H1 (cell line): ENCODE measurements around the gene SLC25A34. TPM values are rescaled to one million over a fixed set of nuclear protein-coding genes. Genes with fewer than 3 reads are reported as not detected.

ENCODE experiments used
- CTCF ChIA-PET: fragments of 300-600 bp; sonication (Branson Sonifier 250); formaldehyde crosslinking; loops from one replicate; lab custom pipeline; 2021; ENCODE audit not compliant: partially characterized antibody; lab: Charles Lee
- POLR2A ChIA-PET: fragments of 300-600 bp; sonication (Branson Sonifier 250); formaldehyde crosslinking; loops from one replicate; lab custom pipeline; 2021; ENCODE audit warnings: inconsistent platforms; ENCODE audit not compliant: partially characterized antibody; lab: Charles Lee
- DNase-seq, 2 experiments: peaks; one replicate each; pipeline versions ENCODE4 v3.0.0 to v3.0.0-alpha.2; 2010 to 2022; ENCODE audit warnings: low spot score in 2 of 2, low read depth in 1 of 2, mixed read lengths in 1 of 2
- FAIRE-seq: peaks from 2 replicates; lab custom pipeline; 2011; peaks lifted over from hg19 to GRCh38; lab: Jason Lieb, UNC
- H2AFZ ChIP-seq: 2 replicates; pipeline ENCODE4 v1.8.1; 2012; ENCODE audit warnings: low read length, inconsistent platforms
- H2AK5ac ChIP-seq: 2 replicates; pipeline ENCODE4 v1.6.1; 2013; ENCODE audit warnings: low read depth, low read length
- H2BK120ac ChIP-seq: replicated peaks from 2 replicates; pipeline ENCODE3; 2013; ENCODE audit warnings: low read depth, low read length, inconsistent platforms
- H2BK12ac ChIP-seq: 2 replicates; pipeline ENCODE4 v1.6.1; 2013; ENCODE audit warnings: low read depth, low read length
- H2BK15ac ChIP-seq: 2 replicates; pipeline ENCODE4 v1.6.1; 2013; ENCODE audit warnings: low read length
- H2BK20ac ChIP-seq: 2 replicates; pipeline ENCODE4 v1.6.1; 2013; ENCODE audit warnings: low read length
- H2BK5ac ChIP-seq: 2 replicates; pipeline ENCODE4 v1.6.1; 2013; ENCODE audit warnings: low read depth, low read length
- H3K14ac ChIP-seq: 2 replicates; pipeline ENCODE4 v1.6.1; 2013; ENCODE audit warnings: inconsistent platforms; ENCODE audit not compliant: insufficient read length
- H3K18ac ChIP-seq: 2 replicates; pipeline ENCODE4 v1.6.1; 2013; ENCODE audit warnings: low read length; ENCODE audit errors: extremely low read depth
- H3K23ac ChIP-seq: 2 replicates; pipeline ENCODE4 v1.6.1; 2013; ENCODE audit warnings: inconsistent platforms; ENCODE audit not compliant: insufficient read length
- H3K23me2 ChIP-seq: 2 replicates; pipeline ENCODE4 v1.6.1; 2013; ENCODE audit warnings: low read depth, low read length
- H3K27ac ChIP-seq: 2 replicates; pipeline ENCODE4 v1.6.1; 2011; ENCODE audit warnings: low read depth, low read length, inconsistent platforms
- H3K27me3 ChIP-seq, 4 experiments: replicated peaks in 1 of 4; 1 replicate in 1 of 4; 2 replicates in 3 of 4; pipeline versions ENCODE4 v1.6.1 to v1.8.1; 2011 to 2013; ENCODE audit warnings: low read length in 3 of 4, mild to moderate bottlenecking in 3 of 4, inconsistent platforms in 2 of 4, mixed read lengths in 2 of 4, moderate library complexity in 1 of 4; ENCODE audit not compliant: control insufficient read depth in 3 of 4, insufficient read depth in 3 of 4; ENCODE audit errors: extremely low read depth in 1 of 4
- H3K36me3 ChIP-seq, 4 experiments: 2 replicates each; pipeline versions ENCODE4 v1.6.1 to v1.8.1; 2011 to 2013; ENCODE audit warnings: mild to moderate bottlenecking in 4 of 4, low read length in 3 of 4, moderate library complexity in 2 of 4, control low read depth in 1 of 4, inconsistent platforms in 1 of 4; ENCODE audit not compliant: insufficient read depth in 4 of 4, control insufficient read depth in 2 of 4
- H3K4ac ChIP-seq: replicated peaks from 2 replicates; pipeline ENCODE3; 2013; ENCODE audit warnings: low read length, low read depth, mixed read lengths, inconsistent platforms; ENCODE audit not compliant: insufficient read length
- H3K4me1 ChIP-seq, 4 experiments: replicated peaks in 1 of 4; 1 replicate in 1 of 4; 2 replicates in 3 of 4; pipeline versions ENCODE4 v1.6.1 to v1.8.1; 2011 to 2013; ENCODE audit warnings: low read length in 3 of 4, inconsistent platforms in 2 of 4, mixed read lengths in 1 of 4; ENCODE audit not compliant: insufficient read depth in 4 of 4, control insufficient read depth in 3 of 4
- H3K4me2 ChIP-seq, 2 experiments: 2 replicates each; pipeline versions ENCODE4 v1.6.1 to v1.8.1; 2011 to 2013; ENCODE audit warnings: low read depth in 2 of 2, low read length in 2 of 2, control low read depth in 1 of 2, inconsistent platforms in 1 of 2, mild to moderate bottlenecking in 1 of 2; ENCODE audit not compliant: insufficient read depth in 1 of 2
- H3K4me3 ChIP-seq, 4 experiments: fragments of 200-600, 300-600 bp in 1 of 4; sonication (generic), shearing (Covaris generic), sonication (Bioruptor Twin) in 1 of 4; 2 replicates each; pipeline versions ENCODE4 v1.5.1 to v1.8.1; 2011 to 2016; ENCODE audit warnings: low read length in 4 of 4, low read depth in 3 of 4, control low read depth in 2 of 4, inconsistent platforms in 2 of 4, mild to moderate bottlenecking in 2 of 4, mixed read lengths in 1 of 4, moderate library complexity in 1 of 4; ENCODE audit not compliant: insufficient read depth in 2 of 4; ENCODE audit errors: extremely low read depth in 1 of 4
- H3K56ac ChIP-seq: replicated peaks from 2 replicates; pipeline ENCODE3; 2013; ENCODE audit warnings: low read depth, mild to moderate bottlenecking, mixed read lengths, low read length, inconsistent platforms; ENCODE audit not compliant: insufficient read length
- H3K79me1 ChIP-seq: 2 replicates; pipeline ENCODE4 v1.6.1; 2013; ENCODE audit warnings: low read depth, low read length, control low read depth
- H3K79me2 ChIP-seq, 2 experiments: 2 replicates each; pipeline versions ENCODE4 v1.6.1 to v1.8.1; 2012 to 2013; ENCODE audit warnings: low read length in 2 of 2, mild to moderate bottlenecking in 2 of 2, inconsistent platforms in 1 of 2; ENCODE audit not compliant: insufficient read depth in 2 of 2, control insufficient read depth in 1 of 2
- H3K9ac ChIP-seq, 4 experiments: replicated peaks in 1 of 4; 1 replicate in 1 of 4; 2 replicates in 3 of 4; pipeline versions ENCODE4 v1.6.1 to v1.8.1; 2011 to 2013; ENCODE audit warnings: low read depth in 3 of 4, low read length in 3 of 4, control low read depth in 2 of 4, mild to moderate bottlenecking in 2 of 4, moderate library complexity in 2 of 4, inconsistent platforms in 1 of 4; ENCODE audit errors: extremely low read depth in 1 of 4
- H3K9me3 ChIP-seq, 2 experiments: 2 replicates each; pipeline versions ENCODE4 v1.6.1 to v1.8.1; 2012 to 2013; ENCODE audit warnings: mild to moderate bottlenecking in 2 of 2, moderate library complexity in 2 of 2, control low read depth in 1 of 2, inconsistent platforms in 1 of 2, low read depth in 1 of 2, low read length in 1 of 2, mixed read lengths in 1 of 2; ENCODE audit not compliant: insufficient read depth in 2 of 2
- H4K20me1 ChIP-seq, 2 experiments: replicated peaks in 1 of 2; 2 replicates each; pipeline versions ENCODE3 to v1.8.1; 2011 to 2013; ENCODE audit warnings: inconsistent platforms in 2 of 2, low read length in 2 of 2, mild to moderate bottlenecking in 1 of 2; ENCODE audit not compliant: insufficient read depth in 2 of 2, control insufficient read depth in 1 of 2
- H4K5ac ChIP-seq: 2 replicates; pipeline ENCODE4 v1.6.1; 2013; ENCODE audit warnings: low read length, low read depth, mixed read lengths, inconsistent platforms; ENCODE audit not compliant: insufficient read length
- H4K8ac ChIP-seq: 2 replicates; pipeline ENCODE4 v1.8.0; 2013; ENCODE audit warnings: mild to moderate bottlenecking, moderate library complexity, low read length, inconsistent platforms; ENCODE audit not compliant: insufficient read depth; ENCODE audit errors: extremely low read depth
- H4K91ac ChIP-seq: replicated peaks from 2 replicates; pipeline ENCODE3; 2013; ENCODE audit warnings: low read length, mixed read lengths, inconsistent platforms; ENCODE audit not compliant: insufficient read length
- RAD21 ChIP-seq, 2 experiments: IDR thresholded peaks in 1 of 2; conservative IDR thresholded peaks in 1 of 2; 2 replicates each; pipeline ENCODE4 v1.6.1; 2011; ENCODE audit warnings: low read depth in 2 of 2, low read length in 2 of 2, improper control_type of control experiment in 1 of 2, inconsistent platforms in 1 of 2, mild to moderate bottlenecking in 1 of 2, moderate library complexity in 1 of 2
- SAP30 ChIP-seq: fragments of 300-600 bp; sonication (generic); IDR thresholded peaks from 2 replicates; pipeline ENCODE4 v1.7.1; 2012; ENCODE audit warnings: low read length, moderate library complexity, mild to moderate bottlenecking, inconsistent platforms; ENCODE audit not compliant: insufficient read depth, insufficient replicate concordance
- WGBS, 2 experiments: shearing (Covaris generic) in 1 of 2; methylation state at CpG; one replicate each; pipeline versions ENCODE4 v1.1.6 to v1.1.7; 2013 to 2015; ENCODE audit warnings: low lambda C conversion rate in 2 of 2, mixed read lengths in 2 of 2, inconsistent platforms in 1 of 2, low coverage in 1 of 2, missing lambda C conversion rate in 1 of 2; ENCODE audit not compliant: insufficient replicate concordance in 2 of 2, insufficient coverage in 1 of 2, insufficient read length in 1 of 2; ENCODE audit errors: extremely low coverage in 1 of 2, missing lambda C conversion rate in 1 of 2; 5-methylcytosine and 5-hydroxymethylcytosine counted together
- polyA plus RNA-seq, 7 experiments: library from polyadenylated mRNA; depleted of rRNA in 3 of 7; stranded (reverse) in 5 of 7; unstranded in 2 of 7; fragments of >200 nt in 5 of 7; fragments of 200-250 nt in 2 of 7; gene quantifications; 1 replicate in 5 of 7; 2 replicates in 1 of 7; 4 replicates in 1 of 7; pipeline versions ENCODE4 v1.2.1 to v1.2.3, GENCODE V29; 2011 to 2013; ENCODE audit warnings: missing spikeins in 2 of 7, mixed read lengths in 2 of 7
- total RNA-seq: library from RNA; stranded (reverse); fragmentation: NEBNext Ultra II Directional; extraction: Animal tissue kit (Norgen Biotek cat#: 25700); gene quantifications from 2 replicates; pipeline ENCODE4 v1.2.1, GENCODE V29; 2021

SLC25A34 gene
- total and polyA plus RNA-seq, 2 of the 8 experiments (the other 6 are each of a cell fraction or from before 2014, with no cell fraction given) = 0.48 to 0.62 TPM

DNA sequence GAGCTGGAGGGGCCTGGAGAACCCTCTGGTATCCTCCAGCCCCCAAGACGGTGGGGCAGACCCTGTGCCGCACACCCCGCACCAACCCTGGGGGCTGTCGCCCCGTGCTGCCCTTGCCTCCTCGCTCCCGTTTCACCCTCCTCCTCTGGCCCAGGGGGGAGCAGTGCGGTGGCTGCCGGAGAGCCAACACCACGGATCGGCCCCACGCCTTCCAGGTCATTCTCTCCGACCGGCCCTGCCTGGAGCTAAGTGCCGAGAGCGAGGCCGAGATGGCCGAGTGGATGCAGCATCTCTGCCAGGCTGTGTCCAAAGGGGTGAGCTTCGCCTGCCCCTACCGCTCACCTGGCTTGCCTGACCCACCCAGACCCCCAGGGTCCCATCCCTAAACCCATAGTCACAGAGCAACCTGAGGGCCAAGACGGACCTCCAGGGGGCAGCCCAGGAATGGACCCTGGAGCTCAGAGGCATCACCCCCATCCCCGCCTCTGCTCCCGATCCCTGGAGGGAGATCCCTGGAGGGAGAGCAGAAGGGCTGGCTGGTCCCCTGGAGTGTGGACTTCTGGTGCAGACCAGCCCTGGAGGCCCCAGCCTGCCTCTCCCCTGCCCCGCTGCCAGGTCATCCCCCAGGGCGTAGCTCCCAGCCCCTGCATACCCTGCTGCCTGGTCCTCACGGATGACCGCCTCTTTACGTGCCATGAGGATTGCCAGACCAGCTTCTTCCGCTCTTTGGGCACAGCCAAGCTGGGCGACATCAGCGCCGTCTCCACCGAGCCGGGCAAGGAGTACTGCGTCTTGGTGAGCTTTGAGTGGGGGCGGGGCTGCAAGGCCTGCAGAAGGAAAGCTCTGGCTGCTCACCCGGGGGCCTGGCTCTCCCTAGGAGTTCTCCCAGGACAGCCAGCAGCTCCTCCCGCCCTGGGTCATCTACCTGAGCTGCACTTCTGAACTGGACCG is 4.0 kb upstream of the SLC25A34 start:
- Histone ChIP-seq H3K23me2 (no peaks in the 10 kb centered on the region), H3K56ac (no peak overlapping the region), H3K9me3 (no peaks in the 10 kb centered on the region), H4K8ac (no peak overlapping the region), H2AK5ac (no peak overlapping the region), H3K4me1 (peaks cover 0 to 8% (median 4%) of the 10 kb centered on the region in 4 experiments; a peak in 4 of 7 replicates), H2BK12ac (no peak overlapping the region), H2BK120ac (no peak overlapping the region), H4K91ac (no peak overlapping the region), H2AFZ (no peak overlapping the region), H3K4ac (no peak overlapping the region), H4K20me1 (peaks cover 2 to 7% of the 10 kb centered on the region in 2 experiments), H2BK20ac (no peak overlapping the region), H3K36me3 (peaks cover 7 to 25% (median 12%) of the 10 kb centered on the region in 4 experiments; a peak in 6 of 8 replicates), H4K5ac (no peak overlapping the region), H3K23ac (no peak overlapping the region), H3K79me1 (no peaks in the 10 kb centered on the region), H3K79me2 (no peaks in the 10 kb centered on the region), H3K14ac (no peak overlapping the region), H2BK5ac (no peak overlapping the region), H3K9ac (no peak overlapping the region), H3K27ac (no peak overlapping the region), H3K4me2 (no peak overlapping the region), H3K18ac (no peak overlapping the region), H2BK15ac (no peak overlapping the region), H3K4me3 (no peak overlapping the region), H3K27me3 (no peaks in the 10 kb centered on the region)
- TF ChIP-seq SAP30 (no peak), RAD21 (IDR thresholded peaks at IDR 0.05 in 1 of 2, conservative IDR thresholded peaks at IDR 0.05 in 1 of 2; ENCODE audit: low read depth in 2 of 2, low read length in 2 of 2) (peak in 1 of 2 experiments; percentile 10; a peak in 1 of 4 replicates)
- FAIRE-seq = no peak
- CTCF ChIA-PET = interaction anchor here (0.5 to 5.4 kb wide), 12 partner anchors 9 to 164 kb away, joined by 3 to 35 read pairs (median 3); partner anchors contain the start of gene TMEM82
- 93% methylated on average over 39 of the region's 39 CpGs; no CpG with 5 or more reads in 1 of the 2 experiments for WGBS, 2 experiments
- DNase-seq = no peak
- POLR2A ChIA-PET = interaction anchor here (0.8 kb wide), 2 partner anchors 31 to 63 kb away, joined by 3 read pairs; no protein-coding TSS in a partner anchor
